Epithelial cell of alveolus of lung (primary cell): ENCODE data around the gene TPST1. TPM values are rescaled to one million over a fixed set of nuclear protein-coding genes. Genes with fewer than 3 reads are reported as not detected.

Experiments
- total RNA-seq: library from RNA; depleted of rRNA; stranded (reverse); fragments of >200 nt; gene quantifications from 2 replicates; pipeline ENCODE4 v1.2.1, GENCODE V29; 2015

TPST1 gene
- total RNA-seq = 71.6 and 122 TPM in 2 replicates

DNA sequence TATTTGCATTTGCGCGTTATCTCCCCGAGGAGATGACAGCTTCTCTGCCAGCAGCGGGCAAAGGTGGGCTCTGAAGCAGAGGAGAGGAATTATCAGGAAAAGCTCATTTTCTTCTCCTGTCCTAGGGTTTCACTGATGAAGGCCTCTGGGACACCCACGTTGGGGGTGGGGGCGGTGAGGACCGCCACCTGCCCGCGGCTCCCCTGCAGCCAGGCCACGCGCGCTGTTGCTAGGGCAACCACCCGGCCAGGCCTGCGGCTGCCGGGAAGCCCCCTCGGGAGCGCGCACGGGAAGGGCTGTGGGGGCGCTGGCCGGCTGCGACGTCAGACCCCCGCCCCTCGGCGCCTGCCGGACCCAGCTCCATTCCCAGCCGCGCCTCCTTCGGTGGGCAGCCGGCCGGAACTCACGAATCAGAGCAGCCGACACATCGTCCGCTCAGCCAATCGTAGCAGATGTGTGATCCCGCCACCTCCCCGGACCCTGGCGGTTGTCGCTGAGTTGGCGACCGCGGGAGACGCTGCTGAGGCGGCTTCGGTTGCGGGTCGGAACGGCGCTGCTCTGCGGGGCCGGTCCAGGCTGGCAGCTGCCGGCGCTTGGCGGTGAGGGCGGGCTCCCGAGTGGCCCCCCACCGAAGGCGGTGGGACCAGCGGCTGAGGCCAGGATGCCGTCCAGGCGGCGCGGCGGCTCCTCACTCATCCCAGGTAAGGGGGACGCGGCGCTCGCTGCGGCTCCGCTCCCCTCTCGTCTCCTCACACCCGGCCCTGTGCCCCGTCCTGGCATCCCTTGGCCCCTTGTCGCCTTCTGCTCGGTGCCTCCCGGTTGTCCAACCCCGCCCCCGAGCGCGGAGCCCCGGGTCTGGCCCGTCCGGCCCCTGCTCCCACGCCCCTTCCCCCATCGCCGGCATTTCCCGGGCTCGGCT lies at the start of gene TPST1:
TSS of gene TPST1 (plus strand) at position 513 of the 919 bp plus-strand sequence. CDS start 35,092 bp downstream, outside the sequence.

Other genes starting within 250 kb of the TPST1 start
- gene GUSB, start 223.1 kb upstream of the TPST1 start, total RNA-seq = 23.7 and 41.9 TPM in 2 replicates
- 58.2 and 84.7 TPM in 2 replicates for gene ASL, start 129.5 kb upstream of the TPST1 start, total RNA-seq
- gene CRCP, start 90.5 kb upstream of the TPST1 start, total RNA-seq = 21.7 and 22.2 TPM in 2 replicates